HepG2 (cell line): Measurements from ENCODE around the gene JAKMIP3.

Experiments used
- ATF2 ChIP-seq: sonication (generic); formaldehyde crosslinking; IDR thresholded peaks from 2 replicates; pipeline ENCODE4 v1.4.0; 2020; ENCODE audit warnings: missing genetic modification reagents
- CHD4 ChIP-seq: fragments of 200-600 bp; sonication (generic); IDR thresholded peaks from 2 replicates; pipeline ENCODE4 v1.7.0; 2017; ENCODE audit warnings: mild to moderate bottlenecking, low read length, borderline replicate concordance
- ZNF441 ChIP-seq: sonication (generic); formaldehyde crosslinking; IDR thresholded peaks from 2 replicates; pipeline ENCODE4 v1.7.0; 2021; ENCODE audit warnings: missing genetic modification reagents, borderline replicate concordance
- TF ChIP-seq, protein P1 (sequence below): sonication (generic); formaldehyde crosslinking; IDR thresholded peaks from 2 replicates; pipeline ENCODE4 v1.5.0; 2020; ENCODE audit warnings: mild to moderate bottlenecking, missing genetic modification reagents, moderate library complexity

- TF ChIP-seq ZNF441 (CRISPR knock-in tag) (no peak), ATF2 (CRISPR knock-in tag) (no peak), CHD4 (no peak)
- TF ChIP-seq, protein P1, sequence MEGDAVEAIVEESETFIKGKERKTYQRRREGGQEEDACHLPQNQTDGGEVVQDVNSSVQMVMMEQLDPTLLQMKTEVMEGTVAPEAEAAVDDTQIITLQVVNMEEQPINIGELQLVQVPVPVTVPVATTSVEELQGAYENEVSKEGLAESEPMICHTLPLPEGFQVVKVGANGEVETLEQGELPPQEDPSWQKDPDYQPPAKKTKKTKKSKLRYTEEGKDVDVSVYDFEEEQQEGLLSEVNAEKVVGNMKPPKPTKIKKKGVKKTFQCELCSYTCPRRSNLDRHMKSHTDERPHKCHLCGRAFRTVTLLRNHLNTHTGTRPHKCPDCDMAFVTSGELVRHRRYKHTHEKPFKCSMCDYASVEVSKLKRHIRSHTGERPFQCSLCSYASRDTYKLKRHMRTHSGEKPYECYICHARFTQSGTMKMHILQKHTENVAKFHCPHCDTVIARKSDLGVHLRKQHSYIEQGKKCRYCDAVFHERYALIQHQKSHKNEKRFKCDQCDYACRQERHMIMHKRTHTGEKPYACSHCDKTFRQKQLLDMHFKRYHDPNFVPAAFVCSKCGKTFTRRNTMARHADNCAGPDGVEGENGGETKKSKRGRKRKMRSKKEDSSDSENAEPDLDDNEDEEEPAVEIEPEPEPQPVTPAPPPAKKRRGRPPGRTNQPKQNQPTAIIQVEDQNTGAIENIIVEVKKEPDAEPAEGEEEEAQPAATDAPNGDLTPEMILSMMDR (CRISPR knock-in tag), result no peak
These were observed 24.4 kb upstream of the JAKMIP3 start for GRCh38 chr10:132041340-132041739.
